ENCODE data around the gene STUB1.

DNA sequence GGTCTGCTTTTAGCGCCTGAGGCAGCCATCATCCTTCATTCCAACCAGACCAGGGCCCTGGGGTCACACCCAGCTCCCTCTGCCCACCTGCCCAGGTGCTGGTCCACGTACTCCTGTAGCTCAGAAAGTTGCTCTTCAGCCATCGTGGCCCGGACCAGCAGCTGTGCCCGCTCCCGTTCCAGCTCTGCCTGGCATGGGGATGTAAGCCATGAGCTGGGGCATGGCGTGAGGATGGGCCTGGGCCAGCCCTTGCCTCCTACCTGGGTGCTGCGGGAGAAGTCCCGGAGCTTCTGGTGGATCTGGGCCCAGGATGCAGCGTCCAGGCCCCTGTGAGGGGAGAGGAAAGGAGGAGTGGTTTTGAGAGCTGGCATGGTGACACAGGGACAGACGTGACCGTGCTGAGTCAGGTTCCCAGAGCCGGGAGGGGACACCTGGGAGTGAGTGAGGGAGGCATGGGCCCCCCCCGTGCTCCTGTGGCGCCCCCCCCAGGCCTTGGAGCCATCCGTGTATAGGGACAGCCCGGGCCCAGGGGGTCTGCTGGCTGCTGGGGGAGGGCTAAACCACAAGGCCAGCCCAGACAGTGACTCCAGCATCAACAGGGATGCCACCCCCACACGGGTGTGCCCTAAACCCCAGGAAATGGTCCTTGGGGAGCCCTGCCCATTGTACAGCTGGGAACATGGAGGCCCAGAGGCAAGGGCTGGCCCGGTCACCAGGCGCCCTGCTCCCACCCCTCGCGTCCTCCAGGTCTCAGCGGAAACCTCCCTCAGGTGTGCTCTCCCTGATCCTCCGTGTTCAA, 42.8 kb downstream of the STUB1 start:
- TF ChIP-seq, protein P1, sequence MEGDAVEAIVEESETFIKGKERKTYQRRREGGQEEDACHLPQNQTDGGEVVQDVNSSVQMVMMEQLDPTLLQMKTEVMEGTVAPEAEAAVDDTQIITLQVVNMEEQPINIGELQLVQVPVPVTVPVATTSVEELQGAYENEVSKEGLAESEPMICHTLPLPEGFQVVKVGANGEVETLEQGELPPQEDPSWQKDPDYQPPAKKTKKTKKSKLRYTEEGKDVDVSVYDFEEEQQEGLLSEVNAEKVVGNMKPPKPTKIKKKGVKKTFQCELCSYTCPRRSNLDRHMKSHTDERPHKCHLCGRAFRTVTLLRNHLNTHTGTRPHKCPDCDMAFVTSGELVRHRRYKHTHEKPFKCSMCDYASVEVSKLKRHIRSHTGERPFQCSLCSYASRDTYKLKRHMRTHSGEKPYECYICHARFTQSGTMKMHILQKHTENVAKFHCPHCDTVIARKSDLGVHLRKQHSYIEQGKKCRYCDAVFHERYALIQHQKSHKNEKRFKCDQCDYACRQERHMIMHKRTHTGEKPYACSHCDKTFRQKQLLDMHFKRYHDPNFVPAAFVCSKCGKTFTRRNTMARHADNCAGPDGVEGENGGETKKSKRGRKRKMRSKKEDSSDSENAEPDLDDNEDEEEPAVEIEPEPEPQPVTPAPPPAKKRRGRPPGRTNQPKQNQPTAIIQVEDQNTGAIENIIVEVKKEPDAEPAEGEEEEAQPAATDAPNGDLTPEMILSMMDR (IDR thresholded peaks at IDR 0.05), result no peak
- TF ChIP-seq POLR2AphosphoS5 (IDR thresholded peaks at IDR 0.05; ENCODE audit: insufficient read depth in 1 of 2, low read depth in 1 of 2), result no peak

All from vagina (tissue), 2 donors.